Measurements from ENCODE around the gene ZC3H12C.

- no peak for TF ChIP-seq GATA3 (IDR thresholded peaks at IDR 0.05; ENCODE audit: low read depth, low read length)
- no peak for TF ChIP-seq GATA2 (IDR thresholded peaks at IDR 0.05; ENCODE audit: low read depth, low read length)
Observed at GRCh38 chr11:110219006-110219785, 126.0 kb downstream of the ZC3H12C start.
